Activated T-helper 2 cell treated with anti-CD3 and anti-CD28 coated beads, Interferon-gamma antibody, Interleukin-2, Interleukin-4, amounts not matched to agents 10 μg/mL and 5 μg/mL and 100 μg/mL, durations not matched to agents 14 hours and 24 hours and 36 hours (primary cell): Measurements from ENCODE around the gene CFAP47. TPM values are rescaled to one million over a fixed set of nuclear protein-coding genes. Genes with fewer than 3 reads are reported as not detected.
"Not testable (repeated sequence)": the region's sequence is repeated elsewhere in the genome, so short reads cannot be mapped to it uniquely, and the experiment has no call there.

ENCODE experiments used
- DNase-seq: peaks from one replicate; pipeline ENCODE4 v3.0.0; 2021; ENCODE audit warnings: low spot score
- H3K27ac Mint-ChIP-seq: one replicate; pipeline ENCODE4 v1.8.0; 2021; ENCODE audit warnings: mixed read lengths
- H3K27me3 Mint-ChIP-seq: one replicate; pipeline ENCODE4 v1.8.0; 2021; ENCODE audit warnings: low read depth, mixed read lengths
- H3K36me3 Mint-ChIP-seq: one replicate; pipeline ENCODE4 v1.8.0; 2021; ENCODE audit warnings: low read depth, mixed read lengths
- H3K4me1 Mint-ChIP-seq: one replicate; pipeline ENCODE4 v1.8.0; 2021; ENCODE audit warnings: low read depth, mixed read lengths
- H3K4me3 Mint-ChIP-seq: one replicate; pipeline ENCODE4 v1.8.0; 2021; ENCODE audit warnings: low read depth, mild to moderate bottlenecking, moderate library complexity, mixed read lengths
- H3K9me3 Mint-ChIP-seq: one replicate; pipeline ENCODE4 v1.8.0; 2021; ENCODE audit warnings: mixed read lengths
- intact Hi-C: fragments of 100-400 bp; cut with micrococcal nuclease; formaldehyde crosslinking; loops from one replicate; pipeline ENCODE4 v1.15.1; 2023
- total RNA-seq: library from RNA; stranded (reverse); gene quantifications from 2 replicates; pipeline ENCODE4 v1.2.3, GENCODE V29; 2022

CFAP47 gene
- not detected in 2 replicates for total RNA-seq

GRCh38 chrX:35919536-35920309 is at the start of gene CFAP47:
Gene CFAP47 (plus strand): TSS chrX:35919734. CDS start chrX:35919800, 66 bp downstream.
- no peaks in the 10 kb centered on the region for H3K4me1 Mint-ChIP-seq
- intact Hi-C loops = no loop called here
- DNase-seq = no peak

DNA sequence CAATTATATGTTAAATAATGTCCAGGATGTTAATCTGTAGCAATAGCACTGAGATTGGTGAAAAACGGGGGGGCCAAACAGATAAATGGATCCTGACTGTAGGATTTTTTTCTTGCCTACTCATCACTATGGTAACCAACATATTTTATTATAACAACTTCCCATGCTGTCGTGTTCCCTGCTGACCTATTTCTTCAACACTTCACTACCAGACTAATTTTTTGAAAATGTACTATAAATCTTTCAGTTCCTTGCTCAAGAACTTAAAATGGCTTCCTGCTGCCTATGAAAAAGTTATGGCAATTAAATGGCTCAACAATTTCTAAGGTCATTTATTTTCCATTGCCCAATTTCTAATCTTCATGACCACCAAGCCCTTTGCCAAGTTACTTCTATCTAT is 38.9 kb upstream of the CFAP47 start:
- H3K27ac Mint-ChIP-seq = no peak overlapping the region
- intact Hi-C loops = no loop called here
- no peaks in the 10 kb centered on the region for H3K36me3 Mint-ChIP-seq
- H3K9me3 Mint-ChIP-seq = no peaks in the 10 kb centered on the region
- H3K4me1 Mint-ChIP-seq = no peaks in the 10 kb centered on the region
- H3K4me3 Mint-ChIP-seq = no peak overlapping the region
- DNase-seq = no peak
- H3K27me3 Mint-ChIP-seq = no peaks in the 10 kb centered on the region

More at GRCh38 chrX:35919536-35920309, at the start of gene CFAP47:
- H3K9me3 Mint-ChIP-seq = no peaks in the 10 kb centered on the region
- no peak within 1 kb of the TSS for H3K4me3 Mint-ChIP-seq
- no peaks in the 10 kb centered on the region for H3K36me3 Mint-ChIP-seq
- H3K27me3 Mint-ChIP-seq = no peaks in the 10 kb centered on the region
- no peak within 1 kb of the TSS for H3K27ac Mint-ChIP-seq

DNA sequence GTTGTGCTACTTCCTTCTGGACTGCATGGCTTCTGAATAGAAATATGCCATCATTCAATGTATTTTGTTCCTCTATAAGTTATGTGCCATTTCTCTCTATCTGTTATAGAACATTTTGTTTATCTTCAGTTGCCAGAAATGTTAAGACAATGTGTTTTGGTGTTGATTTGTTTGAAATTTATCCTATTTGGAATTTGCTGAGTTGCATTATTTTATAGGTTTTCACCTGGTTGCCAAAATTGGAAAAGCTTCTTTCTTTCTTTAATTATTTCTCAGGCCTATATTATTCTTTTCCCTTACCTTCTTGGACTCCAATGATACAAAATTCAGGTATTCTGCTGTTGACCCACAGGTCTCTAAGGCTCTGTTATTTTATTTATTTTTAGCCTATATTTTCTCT is 33.4 kb upstream of the CFAP47 start:
- Mint-ChIP-seq H3K4me1 (no peaks in the 10 kb centered on the region), H3K27ac (no peak overlapping the region), H3K27me3 (no peaks in the 10 kb centered on the region), H3K4me3 (no peak overlapping the region), H3K9me3 (no peaks in the 10 kb centered on the region), H3K36me3 (no peaks in the 10 kb centered on the region)
- DNase-seq = no peak
- intact Hi-C loops = no loop called here

GRCh38 chrX:35890699-35891098 is 28.8 kb upstream of the CFAP47 start:
- no peaks in the 10 kb centered on the region for H3K27me3 Mint-ChIP-seq
- no peaks in the 10 kb centered on the region for H3K36me3 Mint-ChIP-seq
- no peak overlapping the region for H3K27ac Mint-ChIP-seq
- DNase-seq = no peak
- intact Hi-C loops = no loop called here
- no peak overlapping the region for H3K4me3 Mint-ChIP-seq
- no peaks in the 10 kb centered on the region for H3K4me1 Mint-ChIP-seq
- H3K9me3 Mint-ChIP-seq = no peaks in the 10 kb centered on the region

DNA sequence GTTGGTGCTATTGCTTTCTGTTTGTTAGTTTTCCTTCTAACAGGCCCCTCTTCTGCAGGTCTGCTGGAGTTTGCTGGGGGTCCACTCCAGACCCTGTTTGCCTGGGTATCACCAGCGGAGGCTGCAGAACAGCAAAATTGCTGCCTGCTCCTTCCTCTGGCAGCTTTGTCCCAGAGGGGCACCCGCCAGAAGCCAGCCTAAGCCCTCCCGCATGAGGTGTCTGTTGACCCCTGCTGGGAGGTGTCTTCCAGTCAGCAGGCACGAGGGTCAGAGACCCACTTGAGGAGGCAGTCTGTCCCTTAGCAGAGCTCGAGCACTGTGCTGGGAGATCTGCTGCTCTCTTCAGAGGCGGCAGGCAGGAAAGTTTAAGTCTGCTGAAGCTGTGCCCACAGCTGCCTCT is 67.3 kb downstream of the CFAP47 start:
- H3K27me3 Mint-ChIP-seq, H3K4me3 Mint-ChIP-seq, intact Hi-C loops, H3K4me1 Mint-ChIP-seq, H3K9me3 Mint-ChIP-seq, H3K27ac Mint-ChIP-seq, DNase-seq, H3K36me3 Mint-ChIP-seq: not testable (repeated sequence)

DNA sequence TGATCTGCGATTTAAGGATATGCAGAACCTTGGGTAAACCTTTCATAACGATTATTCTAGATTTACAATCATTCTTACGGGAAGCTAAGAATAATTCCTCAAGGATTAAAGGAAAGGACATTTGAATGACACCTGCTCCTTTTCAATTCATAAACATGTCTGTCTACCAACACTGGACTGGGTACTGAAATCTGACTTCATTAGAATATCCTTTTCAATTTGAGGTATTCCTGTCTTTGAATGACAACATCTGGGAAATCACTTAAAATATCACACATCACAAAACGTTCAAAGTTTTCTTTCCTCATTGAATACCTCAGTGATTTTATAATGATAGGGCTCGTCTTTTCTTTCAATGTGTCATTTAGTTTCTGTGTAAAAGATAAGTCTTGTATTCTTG is 87.7 kb downstream of the CFAP47 start:
- H3K36me3 Mint-ChIP-seq = no peaks in the 10 kb centered on the region
- no peak for DNase-seq
- no peak overlapping the region for H3K27ac Mint-ChIP-seq
- H3K27me3 Mint-ChIP-seq = no peaks in the 10 kb centered on the region
- intact Hi-C loops = no loop called here
- no peak overlapping the region for H3K4me3 Mint-ChIP-seq
- H3K9me3 Mint-ChIP-seq = no peaks in the 10 kb centered on the region
- H3K4me1 Mint-ChIP-seq = no peaks in the 10 kb centered on the region

DNA sequence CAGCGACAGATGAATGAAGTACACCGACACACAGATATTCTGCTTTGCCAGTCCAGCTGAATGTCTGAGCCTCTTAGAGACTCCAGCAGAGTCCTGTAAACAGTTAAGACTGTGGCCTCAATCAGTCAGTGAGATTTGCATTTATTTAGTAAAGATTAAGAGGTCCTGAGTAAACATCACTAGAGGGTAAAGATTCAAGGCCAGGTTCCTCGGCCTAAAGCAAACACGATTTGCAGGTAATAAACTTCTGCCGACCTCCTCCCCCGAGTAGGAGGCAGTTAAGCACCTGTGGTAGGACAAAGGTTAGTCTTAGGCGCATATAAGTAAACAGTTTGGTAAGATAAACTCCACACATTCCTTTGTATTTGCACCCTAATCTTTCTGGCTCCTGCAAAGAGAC is 99.6 kb downstream of the CFAP47 start:
- Mint-ChIP-seq H3K27me3 (no peaks in the 10 kb centered on the region), H3K36me3 (no peaks in the 10 kb centered on the region), H3K9me3 (no peaks in the 10 kb centered on the region), H3K27ac (no peak overlapping the region), H3K4me1 (no peaks in the 10 kb centered on the region), H3K4me3 (no peak overlapping the region)
- intact Hi-C loops = no loop called here
- DNase-seq = no peak

DNA sequence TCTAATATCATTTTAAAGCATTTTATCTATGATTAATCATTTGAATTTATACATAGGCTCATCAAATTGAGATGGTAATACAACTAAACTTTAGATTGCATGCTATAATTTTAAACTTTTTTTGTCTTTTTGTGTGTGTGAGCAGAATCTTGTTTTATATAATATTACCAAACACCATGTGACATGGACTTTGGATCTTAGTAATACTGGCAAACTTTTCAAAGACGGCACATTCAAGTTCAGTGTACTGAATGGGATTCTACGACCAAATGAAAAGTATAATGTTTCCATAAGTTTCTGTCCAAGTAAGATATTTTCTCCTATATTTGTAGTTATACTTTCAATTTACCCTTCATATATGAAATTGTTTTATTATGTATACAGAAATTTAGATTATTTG is 116.0 kb downstream of the CFAP47 start:
- DNase-seq = no peak
- Mint-ChIP-seq H3K27me3 (no peaks in the 10 kb centered on the region), H3K27ac (no peak overlapping the region), H3K36me3 (no peaks in the 10 kb centered on the region), H3K9me3 (no peaks in the 10 kb centered on the region), H3K4me1 (no peaks in the 10 kb centered on the region), H3K4me3 (no peak overlapping the region)
- intact Hi-C loops = no loop called here

DNA sequence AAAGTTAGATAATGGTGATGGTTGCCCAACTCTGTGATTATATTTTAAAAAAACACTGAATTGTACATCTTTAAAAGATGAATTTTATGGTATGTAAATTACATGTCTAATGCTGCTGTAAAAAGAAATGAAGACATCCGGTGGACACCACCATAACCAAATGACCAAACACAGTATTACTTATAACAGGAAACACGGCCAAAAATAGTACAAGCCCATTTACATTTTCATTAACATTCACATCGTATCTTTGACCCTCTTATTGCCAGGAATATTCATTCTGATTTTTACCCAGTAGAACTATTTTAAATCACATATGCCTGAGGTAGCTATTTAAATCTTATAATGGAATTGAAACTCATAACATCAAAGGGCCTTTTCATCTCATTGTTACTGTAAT is 143.2 kb downstream of the CFAP47 start:
- Mint-ChIP-seq H3K4me1 (no peaks in the 10 kb centered on the region), H3K27ac (no peak overlapping the region), H3K9me3 (no peaks in the 10 kb centered on the region), H3K36me3 (no peaks in the 10 kb centered on the region), H3K4me3 (no peak overlapping the region), H3K27me3 (no peaks in the 10 kb centered on the region)
- intact Hi-C loops = no loop called here
- DNase-seq = no peak

DNA sequence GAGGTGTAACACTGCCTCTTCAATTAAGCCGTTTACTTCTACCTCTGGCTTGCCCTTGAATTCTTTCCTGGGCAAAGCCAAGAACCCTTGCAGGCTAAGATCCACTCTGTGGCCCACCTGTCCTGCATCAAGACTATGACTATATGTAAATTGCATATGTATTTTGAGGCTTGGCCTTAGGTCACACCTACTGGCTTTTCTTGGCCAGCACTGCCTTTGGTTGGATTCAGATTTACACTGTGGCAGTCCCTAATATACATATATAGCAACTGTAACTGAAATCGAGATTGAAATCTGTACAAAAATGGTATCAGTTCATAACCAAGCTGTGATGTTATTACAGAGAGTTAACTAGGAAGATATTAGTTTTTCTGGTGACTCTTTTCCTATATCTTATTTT is 151.5 kb downstream of the CFAP47 start:
- no peak for DNase-seq
- intact Hi-C loops = no loop called here
- H3K27ac Mint-ChIP-seq = no peak overlapping the region
- H3K4me1 Mint-ChIP-seq = no peaks in the 10 kb centered on the region
- H3K27me3 Mint-ChIP-seq = no peaks in the 10 kb centered on the region
- H3K36me3 Mint-ChIP-seq = no peaks in the 10 kb centered on the region
- H3K4me3 Mint-ChIP-seq = no peak overlapping the region
- H3K9me3 Mint-ChIP-seq = no peaks in the 10 kb centered on the region

DNA sequence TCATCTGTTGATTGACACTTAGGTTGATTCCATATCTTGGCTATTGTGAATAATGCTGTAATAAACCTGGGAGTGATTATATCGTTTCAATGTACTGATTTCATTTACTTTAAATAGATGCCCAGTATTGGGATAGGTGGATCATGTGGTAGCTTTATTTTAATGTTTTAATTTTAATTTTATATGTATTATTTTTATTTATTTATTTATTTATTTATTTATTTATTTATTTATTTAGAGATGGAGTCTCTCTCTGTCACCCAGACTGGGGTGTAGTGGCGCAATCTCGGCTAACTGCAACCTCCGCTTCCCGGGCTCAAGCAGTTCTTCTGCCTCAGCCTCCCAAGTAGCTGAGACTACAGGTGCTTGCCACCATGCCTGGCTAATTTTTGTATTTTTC is 155.5 kb downstream of the CFAP47 start:
- H3K36me3 Mint-ChIP-seq, H3K9me3 Mint-ChIP-seq, H3K27ac Mint-ChIP-seq, H3K4me3 Mint-ChIP-seq, intact Hi-C loops, H3K4me1 Mint-ChIP-seq, DNase-seq, H3K27me3 Mint-ChIP-seq: not testable (repeated sequence)

DNA sequence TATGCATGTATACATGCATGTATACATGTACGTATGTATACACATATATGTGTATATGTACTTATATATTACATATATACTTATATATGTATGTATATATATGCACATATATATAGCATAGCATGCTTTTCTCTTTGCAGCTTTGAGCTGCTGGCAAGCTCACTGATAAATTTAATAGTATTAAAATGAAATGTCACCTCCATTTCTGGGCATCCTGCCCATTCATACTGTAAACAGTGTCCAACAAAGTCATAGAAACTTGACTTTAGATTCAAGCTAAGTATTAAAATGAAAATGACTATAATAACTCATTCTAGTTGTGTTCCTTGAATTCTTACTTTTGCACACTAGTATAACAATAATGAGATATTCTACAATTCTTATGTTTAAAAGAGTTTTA is 163.7 kb downstream of the CFAP47 start:
- H3K4me1 Mint-ChIP-seq = no peaks in the 10 kb centered on the region
- no peaks in the 10 kb centered on the region for H3K27me3 Mint-ChIP-seq
- H3K36me3 Mint-ChIP-seq = no peaks in the 10 kb centered on the region
- H3K9me3 Mint-ChIP-seq = peaks cover 4% of the 10 kb centered on the region
- intact Hi-C loops = no loop called here
- no peak for DNase-seq
- H3K27ac Mint-ChIP-seq = no peak overlapping the region
- no peak overlapping the region for H3K4me3 Mint-ChIP-seq

DNA sequence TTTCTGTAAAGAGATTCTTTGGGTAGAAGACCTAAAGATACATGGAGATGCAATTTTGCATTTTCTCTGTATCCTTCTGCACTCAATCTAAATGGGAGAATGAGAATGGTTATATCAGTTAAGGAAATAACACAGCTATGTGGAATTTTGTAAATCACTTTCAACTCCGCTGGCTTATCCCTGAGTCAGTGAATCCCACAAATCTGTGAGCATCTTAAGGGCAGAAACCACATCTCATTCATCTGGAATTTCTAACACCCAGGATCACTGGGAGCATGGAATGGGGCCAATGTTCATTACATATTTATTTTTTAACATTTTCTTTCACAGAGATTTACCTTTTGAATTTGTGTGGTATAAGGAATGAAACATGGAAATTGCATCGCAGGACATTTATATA is 167.8 kb downstream of the CFAP47 start:
- Mint-ChIP-seq H3K27me3 (no peaks in the 10 kb centered on the region), H3K9me3 (no peaks in the 10 kb centered on the region), H3K36me3 (no peaks in the 10 kb centered on the region), H3K4me1 (no peaks in the 10 kb centered on the region), H3K4me3 (no peak overlapping the region), H3K27ac (no peak overlapping the region)
- DNase-seq = no peak
- intact Hi-C loops = no loop called here

DNA sequence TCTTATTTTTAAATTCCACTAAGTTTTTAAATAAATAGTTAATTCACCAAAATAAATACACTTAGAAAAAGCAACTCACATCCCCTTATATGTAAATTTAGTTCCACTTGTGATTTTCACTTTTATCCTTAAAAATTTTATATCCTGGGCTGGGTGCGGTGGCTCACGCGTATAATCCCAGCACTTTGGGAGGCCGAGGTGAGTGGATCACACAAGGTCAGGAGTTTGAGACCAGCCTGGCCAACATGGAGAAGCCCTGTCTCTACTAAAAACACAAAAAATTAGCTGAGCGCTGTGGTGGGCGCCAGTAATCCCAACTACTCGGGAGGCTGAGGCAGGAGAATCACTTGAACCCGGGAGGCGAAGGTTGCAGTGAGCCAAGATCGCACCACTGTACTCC is 169.4 kb downstream of the CFAP47 start:
- H3K9me3 Mint-ChIP-seq, DNase-seq, H3K4me1 Mint-ChIP-seq, H3K27me3 Mint-ChIP-seq, H3K27ac Mint-ChIP-seq, intact Hi-C loops, H3K36me3 Mint-ChIP-seq, H3K4me3 Mint-ChIP-seq: not testable (repeated sequence)
